Subcutaneous adipose tissue (tissue), 4 donors: ENCODE measurements around the gene CASKIN1. TPM values are rescaled to one million over a fixed set of nuclear protein-coding genes. Genes with fewer than 3 reads are reported as not detected.

ENCODE experiments used
- CTCF ChIP-seq: fragments of 450-650 bp; IDR thresholded peaks from one replicate; pipeline ENCODE4 v1.5.1; 2016; ENCODE audit warnings: low read depth, mild to moderate bottlenecking, control low read depth, antibody characterized with exemption, moderate library complexity
- total RNA-seq, 4 donors: library from RNA; depleted of rRNA; stranded (reverse); fragments of >200 nt; gene quantifications; one replicate each; pipeline ENCODE4 v1.1.0, GENCODE V29; 2016

CASKIN1 gene
- total RNA-seq, 4 donors from 2014 or later = not detected

- no peak for TF ChIP-seq CTCF
Measured at GRCh38 chr16:2238838-2239675, 42.7 kb upstream of the CASKIN1 start.

- TF ChIP-seq CTCF = no peak
Measured at GRCh38 chr16:2238150-2238837, 41.9 kb upstream of the CASKIN1 start.

- TF ChIP-seq CTCF = no peak
Measured at GRCh38 chr16:2237493-2238149, 41.2 kb upstream of the CASKIN1 start.

GRCh38 chr16:2237102-2237482 lies 40.7 kb upstream of the CASKIN1 start:
- no peak for TF ChIP-seq CTCF

GRCh38 chr16:2236337-2237101 lies 40.1 kb upstream of the CASKIN1 start, which contains the start of gene DNASE1L2:
TSS of gene DNASE1L2 (plus strand) at chr16:2236444. CDS start at chr16:2236817, 373 bp downstream.
- no peak for TF ChIP-seq CTCF

- no peak for TF ChIP-seq CTCF
Measured at GRCh38 chr16:2235695-2236336, 39.4 kb upstream of the CASKIN1 start.
